ENCODE results near the gene TPRG1L. TPM values are rescaled to one million over a fixed set of nuclear protein-coding genes. Genes with fewer than 3 reads are reported as not detected.
"Not testable (repeated sequence)": the region's sequence is repeated elsewhere in the genome, so short reads cannot be mapped to it uniquely, and the experiment has no call there.

TPRG1L gene
- total RNA-seq (10 to 100 TPM; 15.6 to 61.4 (median 37.8) TPM), polyA plus RNA-seq (10 to 100 TPM; 44.0 to 47.9 TPM), total RNA-seq (45.4 reads per million, percentile 69 among the genes with 10 or more reads in this experiment)

- peak; percentile 97 to 100 (median 99) for DNase-seq
- peaks cover 22% of the 10 kb centered on the region in 2 donors for H3K4me1 ChIP-seq (ENCODE audit: control insufficient read depth in 2 of 2, insufficient read depth in 2 of 2, low read length in 2 of 2)
- POLR2A ChIA-PET: interaction anchor here (0.9 to 1.6 kb wide), 4 partner anchors 25 to 137 kb away, joined by 3 to 7 read pairs (median 4); partner anchors contain the start of gene WRAP73
- H3K27me3 Mint-ChIP-seq: peaks cover 0 to 13% (median 0%) of the 10 kb centered on the region in 5 donors
- peak; percentile 98 for ATAC-seq
- CTCF ChIA-PET: no interaction called here
- peaks cover 0 to 5% (median 4%) of the 10 kb centered on the region in 5 donors for H3K36me3 Mint-ChIP-seq
- peak within 1 kb of the TSS; percentile 78 for H3K27ac ChIP-seq (ENCODE audit: low read depth, low read length)
- peak within 1 kb of the TSS; percentile 95 for H3K4me3 ChIP-seq (ENCODE audit: low read length)
- no peaks in the 10 kb centered on the region for H3K9me3 ChIP-seq (ENCODE audit: control insufficient read depth in 2 of 3, low read length in 3 of 3)
- intact Hi-C loops (cut with micrococcal nuclease): loop anchor here (1.0 to 10.0 kb wide), 7 partner anchors 26 to 1100 kb away; partner anchors contain the start of genes C1orf174 (in 2 of the 2), WRAP73 (in 2 of the 2), PANK4 (in 1 of the 2) and SMIM1 (in 1 of the 2)
- H3K27me3 ChIP-seq (ENCODE audit: control insufficient read depth in 2 of 2, insufficient read depth in 2 of 2, low read length in 2 of 2): no peaks in the 10 kb centered on the region
- H3K36me3 ChIP-seq (ENCODE audit: control insufficient read depth in 2 of 3, insufficient read depth in 3 of 3, low read length in 3 of 3): peaks cover 0 to 27% (median 13%) of the 10 kb centered on the region in 3 experiments
- H3K9me3 Mint-ChIP-seq: peaks cover 0 to 2% (median 0%) of the 10 kb centered on the region in 11 donors
- peaks cover 27 to 57% (median 42%) of the 10 kb centered on the region in 7 donors for H3K4me1 Mint-ChIP-seq
- peak within 1 kb of the TSS; percentile 92 to 98 (median 96) for H3K27ac Mint-ChIP-seq
- H3K4me3 Mint-ChIP-seq: peak within 1 kb of the TSS; percentile 91 to 99 (median 96)
These were observed at the start of gene TPRG1L for GRCh38 chr1:3624200-3625136. Gene TPRG1L (plus strand): TSS chr1:3625015. CDS start chr1:3625073, 58 bp downstream.

GRCh38 chr1:3575515-3575914, 49.3 kb upstream of the TPRG1L start:
- H3K27me3 Mint-ChIP-seq; H3K9me3 ChIP-seq (ENCODE audit: control insufficient read depth in 2 of 3, low read length in 3 of 3); H3K4me1 ChIP-seq (ENCODE audit: control insufficient read depth in 2 of 2, insufficient read depth in 2 of 2, low read length in 2 of 2); H3K27ac Mint-ChIP-seq; H3K9me3 Mint-ChIP-seq; H3K36me3 ChIP-seq (ENCODE audit: control insufficient read depth in 2 of 3, insufficient read depth in 3 of 3, low read length in 3 of 3); H3K4me3 ChIP-seq (ENCODE audit: low read length); ATAC-seq; POLR2A ChIA-PET; CTCF ChIA-PET; intact Hi-C loops (cut with micrococcal nuclease); H3K36me3 Mint-ChIP-seq; DNase-seq; H3K27me3 ChIP-seq (ENCODE audit: control insufficient read depth in 2 of 2, insufficient read depth in 2 of 2, low read length in 2 of 2); H3K27ac ChIP-seq (ENCODE audit: low read depth, low read length); H3K4me1 Mint-ChIP-seq; H3K4me3 Mint-ChIP-seq: not testable (repeated sequence)

GRCh38 chr1:3575993-3576392, 48.8 kb upstream of the TPRG1L start:
- Histone ChIP-seq H3K27me3 (ENCODE audit: control insufficient read depth in 2 of 2, insufficient read depth in 2 of 2, low read length in 2 of 2) (no peaks in the 10 kb centered on the region), H3K4me3 (ENCODE audit: low read length) (no peak overlapping the region), H3K9me3 (ENCODE audit: control insufficient read depth in 2 of 3, low read length in 3 of 3) (no peaks in the 10 kb centered on the region), H3K4me1 (ENCODE audit: control insufficient read depth in 2 of 2, insufficient read depth in 2 of 2, low read length in 2 of 2) (no peaks in the 10 kb centered on the region), H3K36me3 (ENCODE audit: control insufficient read depth in 2 of 3, insufficient read depth in 3 of 3, low read length in 3 of 3) (no peaks in the 10 kb centered on the region), H3K27ac (ENCODE audit: low read depth, low read length) (no peak overlapping the region)
- ATAC-seq (no peak), DNase-seq (no peak)
- no peaks in the 10 kb centered on the region for H3K36me3 Mint-ChIP-seq
- peaks cover 0 to 2% (median 0%) of the 10 kb centered on the region in 11 donors for H3K9me3 Mint-ChIP-seq
- H3K4me1 Mint-ChIP-seq: no peaks in the 10 kb centered on the region
- ChIA-PET POLR2A (no interaction called here), CTCF (no interaction called here)
- H3K27ac Mint-ChIP-seq: no peak overlapping the region
- intact Hi-C loops (cut with micrococcal nuclease): no loop called here
- H3K4me3 Mint-ChIP-seq: no peak overlapping the region
- no peaks in the 10 kb centered on the region for H3K27me3 Mint-ChIP-seq

GRCh38 chr1:3577300-3577699, 47.5 kb upstream of the TPRG1L start:
- Mint-ChIP-seq H3K27ac (no peak overlapping the region), H3K4me3 (no peak overlapping the region), H3K36me3 (no peaks in the 10 kb centered on the region), H3K9me3 (peaks cover 0 to 2% (median 0%) of the 10 kb centered on the region in 11 donors), H3K4me1 (no peaks in the 10 kb centered on the region), H3K27me3 (no peaks in the 10 kb centered on the region)
- Histone ChIP-seq H3K36me3 (ENCODE audit: control insufficient read depth in 2 of 3, insufficient read depth in 3 of 3, low read length in 3 of 3) (no peaks in the 10 kb centered on the region), H3K27me3 (ENCODE audit: control insufficient read depth in 2 of 2, insufficient read depth in 2 of 2, low read length in 2 of 2) (no peaks in the 10 kb centered on the region), H3K4me3 (ENCODE audit: low read length) (no peak overlapping the region), H3K9me3 (ENCODE audit: control insufficient read depth in 2 of 3, low read length in 3 of 3) (no peaks in the 10 kb centered on the region), H3K27ac (ENCODE audit: low read depth, low read length) (no peak overlapping the region), H3K4me1 (ENCODE audit: control insufficient read depth in 2 of 2, insufficient read depth in 2 of 2, low read length in 2 of 2) (no peaks in the 10 kb centered on the region)
- no peak for ATAC-seq
- POLR2A ChIA-PET: no interaction called here
- DNase-seq: no peak
- CTCF ChIA-PET: no interaction called here
- intact Hi-C loops (cut with micrococcal nuclease): no loop called here

GRCh38 chr1:3577711-3578432, 46.9 kb upstream of the TPRG1L start:
- no peaks in the 10 kb centered on the region for H3K36me3 Mint-ChIP-seq
- Histone ChIP-seq H3K4me1 (ENCODE audit: control insufficient read depth in 2 of 2, insufficient read depth in 2 of 2, low read length in 2 of 2) (no peaks in the 10 kb centered on the region), H3K9me3 (ENCODE audit: control insufficient read depth in 2 of 3, low read length in 3 of 3) (no peaks in the 10 kb centered on the region), H3K36me3 (ENCODE audit: control insufficient read depth in 2 of 3, insufficient read depth in 3 of 3, low read length in 3 of 3) (no peaks in the 10 kb centered on the region), H3K4me3 (ENCODE audit: low read length) (no peak overlapping the region), H3K27ac (ENCODE audit: low read depth, low read length) (no peak overlapping the region), H3K27me3 (ENCODE audit: control insufficient read depth in 2 of 2, insufficient read depth in 2 of 2, low read length in 2 of 2) (no peaks in the 10 kb centered on the region)
- H3K4me1 Mint-ChIP-seq: no peaks in the 10 kb centered on the region
- no peak overlapping the region for H3K27ac Mint-ChIP-seq
- H3K9me3 Mint-ChIP-seq: peaks cover 0 to 2% (median 0%) of the 10 kb centered on the region in 11 donors
- intact Hi-C loops (cut with micrococcal nuclease): no loop called here
- no peak overlapping the region for H3K4me3 Mint-ChIP-seq
- ATAC-seq: no peak
- ChIA-PET POLR2A (no interaction called here), CTCF (no interaction called here)
- no peak for DNase-seq
- H3K27me3 Mint-ChIP-seq: no peaks in the 10 kb centered on the region

- H3K4me1 ChIP-seq (ENCODE audit: control insufficient read depth in 2 of 2, insufficient read depth in 2 of 2, low read length in 2 of 2): no peaks in the 10 kb centered on the region
- peaks cover 0 to 2% (median 0%) of the 10 kb centered on the region in 11 donors for H3K9me3 Mint-ChIP-seq
- H3K27ac ChIP-seq (ENCODE audit: low read depth, low read length): no peak overlapping the region
- H3K36me3 Mint-ChIP-seq: no peaks in the 10 kb centered on the region
- no peak overlapping the region for H3K4me3 Mint-ChIP-seq
- no peaks in the 10 kb centered on the region for H3K27me3 ChIP-seq (ENCODE audit: control insufficient read depth in 2 of 2, insufficient read depth in 2 of 2, low read length in 2 of 2)
- H3K27me3 Mint-ChIP-seq: no peaks in the 10 kb centered on the region
- intact Hi-C loops (cut with micrococcal nuclease): no loop called here
- no peak for DNase-seq
- no peaks in the 10 kb centered on the region for H3K4me1 Mint-ChIP-seq
- no peaks in the 10 kb centered on the region for H3K36me3 ChIP-seq (ENCODE audit: control insufficient read depth in 2 of 3, insufficient read depth in 3 of 3, low read length in 3 of 3)
- no peaks in the 10 kb centered on the region for H3K9me3 ChIP-seq (ENCODE audit: control insufficient read depth in 2 of 3, low read length in 3 of 3)
- no peak overlapping the region for H3K27ac Mint-ChIP-seq
- no peak for ATAC-seq
- POLR2A ChIA-PET: no interaction called here
- H3K4me3 ChIP-seq (ENCODE audit: low read length): no peak overlapping the region
- CTCF ChIA-PET: no interaction called here
These were observed 46.4 kb upstream of the TPRG1L start for GRCh38 chr1:3578433-3578805.
